ENCODE measurements around the gene PDZD2.
A peak's percentile ranks its signal among the peaks of the same experiment; 100 is the strongest.

The PDZD2 gene

DNA sequence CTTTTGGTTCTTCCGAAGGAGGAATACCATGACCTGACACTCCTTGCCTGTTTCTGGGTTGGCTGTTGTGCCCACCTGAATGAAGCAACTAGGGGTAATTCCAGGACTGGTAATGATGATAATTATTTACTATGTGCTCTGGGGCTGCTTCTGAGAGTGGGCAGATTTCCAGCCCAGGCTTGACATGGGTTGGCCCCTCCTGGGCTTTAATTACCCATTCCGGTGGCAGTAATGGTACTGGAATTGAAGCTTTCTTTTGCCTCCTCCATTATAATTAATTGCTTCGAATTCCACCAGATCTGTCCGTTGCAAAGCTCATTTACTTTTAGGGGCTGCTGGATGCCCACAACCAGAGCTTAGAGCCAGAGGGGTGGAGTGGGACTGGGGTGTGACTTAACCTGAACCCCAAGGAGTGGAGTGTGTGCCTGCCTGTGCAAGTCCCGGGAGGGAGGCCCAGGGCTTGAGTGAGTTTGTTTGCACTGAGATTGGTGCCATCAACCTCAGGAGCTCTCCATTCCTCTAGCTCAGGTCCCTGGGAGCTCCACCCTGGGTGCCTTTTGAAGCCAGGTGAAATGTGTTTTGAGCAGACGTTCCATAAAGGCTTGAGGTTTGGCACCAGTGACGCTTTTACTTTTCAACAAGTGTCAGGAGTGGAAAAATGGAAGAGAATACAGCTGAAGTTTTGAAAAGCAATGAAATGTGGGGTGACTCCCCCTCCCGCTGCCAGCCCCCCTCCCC is 214.6 kb downstream of the PDZD2 start:
- TF ChIP-seq, protein P1, sequence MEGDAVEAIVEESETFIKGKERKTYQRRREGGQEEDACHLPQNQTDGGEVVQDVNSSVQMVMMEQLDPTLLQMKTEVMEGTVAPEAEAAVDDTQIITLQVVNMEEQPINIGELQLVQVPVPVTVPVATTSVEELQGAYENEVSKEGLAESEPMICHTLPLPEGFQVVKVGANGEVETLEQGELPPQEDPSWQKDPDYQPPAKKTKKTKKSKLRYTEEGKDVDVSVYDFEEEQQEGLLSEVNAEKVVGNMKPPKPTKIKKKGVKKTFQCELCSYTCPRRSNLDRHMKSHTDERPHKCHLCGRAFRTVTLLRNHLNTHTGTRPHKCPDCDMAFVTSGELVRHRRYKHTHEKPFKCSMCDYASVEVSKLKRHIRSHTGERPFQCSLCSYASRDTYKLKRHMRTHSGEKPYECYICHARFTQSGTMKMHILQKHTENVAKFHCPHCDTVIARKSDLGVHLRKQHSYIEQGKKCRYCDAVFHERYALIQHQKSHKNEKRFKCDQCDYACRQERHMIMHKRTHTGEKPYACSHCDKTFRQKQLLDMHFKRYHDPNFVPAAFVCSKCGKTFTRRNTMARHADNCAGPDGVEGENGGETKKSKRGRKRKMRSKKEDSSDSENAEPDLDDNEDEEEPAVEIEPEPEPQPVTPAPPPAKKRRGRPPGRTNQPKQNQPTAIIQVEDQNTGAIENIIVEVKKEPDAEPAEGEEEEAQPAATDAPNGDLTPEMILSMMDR (IDR thresholded peaks at IDR 0.05; ENCODE audit: low read depth, low read length): no peak
- H3K4me3 ChIP-seq (ENCODE audit: low read depth, low read length): no peak overlapping the region; the same call in 1 of the 2 replicates

DNA sequence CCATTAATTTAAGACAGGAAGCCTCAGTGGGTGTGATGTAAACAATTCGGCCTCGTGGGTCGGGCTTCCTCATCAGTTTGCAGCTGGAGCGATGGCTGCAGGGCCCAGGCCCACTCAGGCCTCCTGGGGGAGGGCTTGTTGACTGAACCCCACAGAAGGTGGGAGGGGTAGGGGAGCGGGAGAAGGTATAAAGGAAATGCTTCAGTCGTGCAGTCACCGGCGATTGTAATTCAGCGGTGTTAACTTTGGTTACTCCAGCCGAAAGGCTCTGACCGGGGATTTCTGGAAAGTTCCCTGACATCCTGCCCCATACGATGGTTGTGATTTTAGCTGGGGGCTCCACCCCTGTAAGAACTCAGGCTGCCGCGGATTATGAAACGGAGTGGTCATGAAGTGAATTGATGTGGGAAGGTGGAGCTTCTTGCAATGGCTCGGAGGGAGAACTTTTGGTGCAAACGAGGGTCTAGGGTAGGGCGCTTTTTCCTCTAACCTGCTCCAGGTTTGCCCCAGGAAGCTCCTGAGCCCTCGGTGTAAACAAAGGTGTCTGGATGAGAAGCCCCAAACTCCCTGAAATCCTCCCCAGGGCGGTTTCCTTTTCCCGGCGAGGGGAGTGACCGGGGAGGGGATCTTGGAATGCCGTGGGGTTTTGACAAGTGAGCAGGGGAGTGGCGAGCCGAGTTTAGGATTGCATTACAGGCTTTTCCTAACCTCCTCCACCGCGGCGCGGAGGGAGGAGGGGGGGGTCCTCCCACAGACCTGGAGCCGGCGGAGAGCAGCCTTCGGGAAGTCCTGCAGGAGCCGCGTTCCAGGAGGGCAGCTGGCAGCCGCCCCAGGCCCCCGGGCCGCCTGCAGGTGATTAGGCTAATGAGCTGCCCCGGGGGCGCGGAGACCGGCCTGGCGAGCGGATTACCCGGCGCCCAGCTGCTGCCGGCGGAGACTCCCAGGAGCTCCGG is 215.5 kb downstream of the PDZD2 start:
- peak overlapping the region; percentile 43 for H3K4me3 ChIP-seq (ENCODE audit: low read depth, low read length)
- TF ChIP-seq, protein P1 (IDR thresholded peaks at IDR 0.05; ENCODE audit: low read depth, low read length): no peak

DNA sequence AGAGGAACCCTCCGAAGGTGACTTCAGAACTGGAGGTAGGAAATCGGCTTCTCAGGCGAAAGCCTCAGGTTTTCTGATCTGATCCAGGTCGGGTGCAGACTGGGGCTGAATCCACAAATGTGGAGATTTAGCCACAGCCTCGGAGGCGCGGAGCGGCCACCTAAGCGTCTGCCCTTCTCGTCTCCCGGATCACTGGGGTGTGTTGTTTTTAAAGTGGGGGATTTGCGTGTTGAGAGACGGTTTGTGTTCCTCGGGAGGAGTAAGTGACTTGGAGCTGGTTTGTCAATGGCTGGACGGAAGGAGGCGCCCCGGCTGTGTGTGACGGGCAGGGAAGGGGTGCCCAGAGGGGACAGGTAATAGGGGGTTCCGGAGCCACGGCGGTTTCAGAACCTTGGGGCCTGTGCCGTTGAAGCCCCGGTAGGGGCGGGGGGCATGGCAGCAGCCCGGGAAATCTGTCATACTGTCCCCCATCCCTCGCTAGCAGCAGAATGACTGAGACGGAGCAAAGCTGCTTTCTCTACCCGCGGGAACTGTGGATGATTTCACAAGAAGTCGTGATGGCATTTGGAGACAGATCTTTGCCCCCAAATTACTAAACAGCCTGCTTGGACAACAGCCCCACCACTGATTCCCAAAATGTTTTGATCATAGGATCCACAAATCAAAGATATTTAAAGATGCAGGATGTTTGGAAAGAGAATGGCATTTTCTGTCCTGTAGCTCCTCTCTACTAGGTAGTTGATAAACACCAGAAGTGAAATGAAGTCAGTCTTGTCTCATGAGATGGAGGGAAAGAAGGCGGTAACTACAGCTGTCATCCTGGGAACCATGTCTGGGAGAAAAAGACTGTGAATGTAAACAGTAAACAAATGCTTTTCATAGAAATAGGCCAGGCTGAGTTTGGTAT is 216.5 kb downstream of the PDZD2 start:
- H3K4me3 ChIP-seq (ENCODE audit: low read depth, low read length): peak overlapping the region; percentile 43

DNA sequence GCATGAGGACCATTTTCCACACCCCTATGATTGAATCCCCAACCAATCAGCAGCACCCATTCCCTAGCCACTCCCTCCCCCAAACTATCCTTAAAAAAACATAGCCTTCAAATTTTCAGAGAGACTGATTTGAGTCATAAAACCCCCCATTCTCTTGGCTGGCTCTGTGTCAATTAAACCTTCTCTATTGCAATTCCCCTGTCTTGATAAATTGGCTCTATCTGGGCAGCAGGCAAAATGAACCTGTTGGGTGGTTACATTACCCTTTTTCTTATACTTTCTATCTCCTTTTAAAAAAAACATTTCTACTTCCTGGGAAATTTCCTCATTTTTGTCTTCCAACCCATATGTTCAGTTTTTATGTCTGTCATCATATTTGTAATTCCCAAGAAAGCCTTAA is 220.2 kb downstream of the PDZD2 start:
- TF ChIP-seq, protein P1 (IDR thresholded peaks at IDR 0.05; ENCODE audit: low read depth, low read length): no peak
- H3K4me3 ChIP-seq (ENCODE audit: low read depth, low read length): no peak overlapping the region

More for the DNA sequence above, 216.5 kb downstream of the PDZD2 start:
- TF ChIP-seq, protein P1 (IDR thresholded peaks at IDR 0.05; ENCODE audit: low read depth, low read length): no peak

DNA sequence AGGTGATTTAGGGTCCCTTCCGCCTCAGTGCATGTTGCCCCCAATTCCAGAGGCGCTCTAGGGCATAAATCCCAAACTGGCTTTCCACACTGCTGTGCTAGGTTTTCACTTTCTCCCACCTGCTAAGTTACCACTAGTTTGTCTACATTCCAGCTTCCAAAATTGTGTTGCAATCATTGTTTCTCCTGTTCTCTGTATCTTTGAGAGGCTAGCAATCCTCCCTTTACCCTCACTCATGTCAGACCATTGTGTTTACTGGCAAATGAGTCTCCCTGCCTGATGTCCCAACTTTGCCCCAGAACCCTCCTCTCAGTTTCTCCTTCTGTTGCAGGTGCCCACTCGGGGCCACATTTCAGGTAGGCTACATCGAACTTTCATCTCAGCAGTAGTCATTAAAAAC is 221.3 kb downstream of the PDZD2 start:
- TF ChIP-seq, protein P1 (IDR thresholded peaks at IDR 0.05; ENCODE audit: low read depth, low read length): no peak
- no peak overlapping the region for H3K4me3 ChIP-seq (ENCODE audit: low read depth, low read length)

DNA sequence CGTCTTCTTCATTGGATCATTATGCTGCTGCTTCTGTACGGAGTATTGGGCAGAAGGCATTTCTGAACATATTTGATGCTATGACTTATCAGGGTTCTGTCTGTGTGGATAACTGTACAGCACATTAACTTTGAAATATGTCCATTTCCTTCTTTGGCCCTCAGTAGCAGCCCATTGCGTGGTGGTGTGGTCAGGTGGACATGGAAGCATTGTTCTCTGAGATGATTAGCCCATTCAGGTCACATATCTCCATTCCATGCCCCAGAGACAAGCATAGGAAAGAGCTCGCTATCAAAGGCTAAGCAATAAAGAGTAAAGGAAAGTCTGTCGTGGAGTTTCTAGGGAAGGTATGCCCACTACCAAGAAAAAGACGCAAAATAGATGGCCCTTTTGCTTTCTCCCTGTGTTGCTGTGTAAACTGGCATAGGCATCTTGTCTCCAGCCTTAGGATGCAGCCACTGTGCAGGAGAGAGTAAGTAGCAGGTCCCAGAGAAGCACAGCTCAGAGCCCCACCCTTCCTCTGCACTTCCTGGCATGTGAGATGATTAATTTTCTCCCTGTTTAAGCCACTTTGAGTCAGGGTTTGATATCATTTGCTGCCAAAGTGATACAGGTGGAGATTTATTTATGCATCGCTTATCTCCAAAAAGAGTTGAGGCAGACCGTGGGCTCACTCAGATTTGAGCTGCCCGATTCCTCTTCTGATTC is 221.9 kb downstream of the PDZD2 start:
- TF ChIP-seq, protein P1 (IDR thresholded peaks at IDR 0.05; ENCODE audit: low read depth, low read length): no peak
- H3K4me3 ChIP-seq (ENCODE audit: low read depth, low read length): no peak overlapping the region

Data from WI38 (cell line).